Testis (tissue), 2 donors: Measurements from ENCODE around the gene TNN.

Experiments used
- CTCF ChIP-seq, 3 experiments: fragments of 450-650 bp in 2 of 3; fragments of 200-600 bp in 1 of 3; sonication (generic) in 1 of 3; IDR thresholded peaks; one replicate each; pipeline ENCODE4 v1.5.1; 2016 to 2019; ENCODE audit warnings: antibody characterized with exemption in 3 of 3, mild to moderate bottlenecking in 2 of 3, moderate library complexity in 1 of 3
- POLR2A ChIP-seq: fragments of 450-650 bp; IDR thresholded peaks from one replicate; pipeline ENCODE4 v1.6.1; 2017; ENCODE audit warnings: antibody characterized with exemption, mild to moderate bottlenecking, moderate library complexity

- TF ChIP-seq CTCF (IDR thresholded peaks at IDR 0.05) (no peak), POLR2A (no peak)
Observed at GRCh38 chr1:175129182-175129581, 61.5 kb downstream of the TNN start.
